HG02852 (cell line): ENCODE measurements around the gene B4GALT5.
"Not testable (repeated sequence)": the region's sequence is repeated elsewhere in the genome, so short reads cannot be mapped to it uniquely, and the experiment has no call there.

Experiments
- ATAC-seq: cut with Tn5 transposase; IDR thresholded peaks from one replicate; pipeline ENCODE4 v1.9.1; 2021; ENCODE audit warnings: mild to moderate bottlenecking, moderate library complexity; ENCODE audit not compliant: unreplicated experiment

B4GALT5 gene

GRCh38 chr20:49713753-49714712, at the start of gene B4GALT5:
TSS of gene B4GALT5 (minus strand) at chr20:49713878. CDS start at chr20:49713690, 188 bp downstream.
- ATAC-seq: peak; percentile 86

- no peak for ATAC-seq
Observed at GRCh38 chr20:49762940-49763766, 49.5 kb upstream of the B4GALT5 start.

DNA sequence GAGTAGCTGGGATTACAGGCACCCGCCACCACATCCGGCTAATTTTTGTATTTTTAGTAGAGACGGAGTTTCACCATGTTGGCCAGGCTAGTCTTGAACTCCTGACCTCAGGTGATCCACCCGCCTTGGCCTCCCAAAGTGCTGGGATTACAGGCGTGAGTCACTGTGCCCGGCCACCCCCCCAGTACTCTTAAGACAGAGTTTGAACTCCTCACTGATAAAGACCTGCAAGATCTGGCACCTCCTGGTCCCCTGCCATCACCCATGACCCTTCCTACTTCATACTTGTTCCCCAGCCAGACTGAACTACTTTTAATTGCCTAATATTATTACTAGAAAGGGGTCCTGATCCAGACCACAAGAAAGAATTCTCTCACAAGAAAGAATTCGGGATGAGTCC, 48.2 kb upstream of the B4GALT5 start:
- ATAC-seq: not testable (repeated sequence)

- ATAC-seq: no peak
Observed at GRCh38 chr20:49759266-49759950, 45.7 kb upstream of the B4GALT5 start.

GRCh38 chr20:49758781-49759180, 45.1 kb upstream of the B4GALT5 start:
- no peak for ATAC-seq

- no peak for ATAC-seq
Observed at GRCh38 chr20:49757597-49757996, 43.9 kb upstream of the B4GALT5 start.

DNA sequence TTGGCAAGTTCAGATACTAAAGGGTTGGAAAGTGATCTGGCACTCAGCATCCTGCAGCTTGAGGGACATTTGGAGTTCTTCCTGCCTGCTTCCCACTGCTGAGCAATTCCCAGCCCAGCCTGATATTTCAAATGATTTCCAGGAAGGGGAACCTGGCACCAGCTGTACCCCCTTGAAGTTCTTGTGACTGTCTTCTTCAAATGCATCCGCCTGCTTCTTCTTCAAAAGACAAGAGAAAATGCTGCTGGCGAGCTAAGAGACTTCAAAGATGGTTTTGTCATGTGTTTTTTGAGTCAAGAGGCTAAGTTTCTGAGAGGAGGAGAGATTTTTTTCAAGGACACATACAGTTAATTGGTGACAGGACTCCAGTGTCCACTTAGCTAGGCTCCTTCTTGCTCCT, 42.6 kb upstream of the B4GALT5 start:
- ATAC-seq: no peak

DNA sequence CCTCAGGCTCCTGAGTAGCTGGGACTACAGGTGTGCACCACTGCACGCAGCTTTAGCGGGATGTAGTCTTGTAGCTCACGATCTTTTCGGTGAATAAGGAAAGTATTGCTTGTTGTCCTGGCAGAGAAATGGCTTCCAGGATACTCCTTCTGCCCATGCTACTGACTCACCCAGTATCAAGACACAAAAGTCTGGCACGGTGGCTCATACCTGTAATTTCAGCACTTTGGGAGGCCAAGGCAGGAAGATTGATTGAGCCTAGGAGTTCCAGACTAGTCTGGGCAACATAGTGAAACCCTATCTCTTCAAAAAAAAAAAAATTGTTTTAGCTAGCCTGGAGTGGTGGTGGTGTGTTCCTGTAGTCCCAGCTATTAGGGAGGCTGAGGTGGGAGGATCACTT, 40.9 kb upstream of the B4GALT5 start:
- ATAC-seq: no peak

- no peak for ATAC-seq
Observed at GRCh38 chr20:49753133-49753532, 39.5 kb upstream of the B4GALT5 start.

DNA sequence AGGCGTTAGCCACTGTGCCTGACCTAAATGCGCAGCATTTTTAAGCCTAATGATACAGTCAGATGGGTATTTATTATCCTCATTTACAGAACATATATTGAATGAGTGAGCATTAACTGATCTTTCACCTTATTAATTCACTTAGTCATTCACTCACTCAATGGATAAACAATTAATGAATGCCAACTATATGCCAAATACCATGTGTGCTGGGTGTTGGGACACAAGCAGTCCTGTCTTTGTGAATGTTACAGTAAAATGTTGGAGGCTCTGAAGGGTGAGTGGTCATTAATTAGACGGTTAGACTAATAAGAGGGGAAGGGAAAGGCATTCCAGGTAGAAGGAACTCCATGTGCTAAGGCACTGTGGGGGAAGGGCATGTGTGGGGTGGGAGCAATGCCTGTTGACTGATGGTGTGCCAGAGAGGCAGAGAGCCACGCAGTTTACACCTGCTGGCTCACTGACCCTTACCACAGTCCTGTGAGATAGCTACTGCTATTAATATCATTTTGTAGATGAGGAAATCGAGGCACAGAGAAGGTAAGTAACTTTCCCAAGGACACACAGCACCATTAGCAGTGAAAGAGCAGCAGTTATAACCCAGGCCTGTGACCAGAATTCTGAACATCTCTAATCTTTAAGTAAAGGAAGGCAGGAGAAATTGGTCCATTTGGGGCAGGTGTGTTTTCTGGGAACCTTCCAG, 38.7 kb upstream of the B4GALT5 start:
- no peak for ATAC-seq

DNA sequence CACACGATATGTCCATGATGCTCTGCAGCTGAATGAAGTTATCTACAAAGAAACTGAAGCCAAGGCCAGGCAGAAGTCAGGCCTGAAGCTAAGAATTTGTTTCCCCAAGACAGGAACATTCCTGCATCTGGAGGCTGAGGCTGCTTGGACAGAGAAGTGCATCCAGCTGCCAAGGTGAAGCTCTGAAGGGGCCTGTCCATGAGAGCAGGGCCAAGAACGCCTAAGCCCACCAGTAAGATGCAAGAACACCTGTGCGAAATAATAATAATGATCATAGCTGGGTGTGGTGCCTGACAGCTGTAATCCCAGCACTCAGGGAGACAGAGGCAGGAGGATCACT, 37.7 kb upstream of the B4GALT5 start:
- no peak for ATAC-seq

DNA sequence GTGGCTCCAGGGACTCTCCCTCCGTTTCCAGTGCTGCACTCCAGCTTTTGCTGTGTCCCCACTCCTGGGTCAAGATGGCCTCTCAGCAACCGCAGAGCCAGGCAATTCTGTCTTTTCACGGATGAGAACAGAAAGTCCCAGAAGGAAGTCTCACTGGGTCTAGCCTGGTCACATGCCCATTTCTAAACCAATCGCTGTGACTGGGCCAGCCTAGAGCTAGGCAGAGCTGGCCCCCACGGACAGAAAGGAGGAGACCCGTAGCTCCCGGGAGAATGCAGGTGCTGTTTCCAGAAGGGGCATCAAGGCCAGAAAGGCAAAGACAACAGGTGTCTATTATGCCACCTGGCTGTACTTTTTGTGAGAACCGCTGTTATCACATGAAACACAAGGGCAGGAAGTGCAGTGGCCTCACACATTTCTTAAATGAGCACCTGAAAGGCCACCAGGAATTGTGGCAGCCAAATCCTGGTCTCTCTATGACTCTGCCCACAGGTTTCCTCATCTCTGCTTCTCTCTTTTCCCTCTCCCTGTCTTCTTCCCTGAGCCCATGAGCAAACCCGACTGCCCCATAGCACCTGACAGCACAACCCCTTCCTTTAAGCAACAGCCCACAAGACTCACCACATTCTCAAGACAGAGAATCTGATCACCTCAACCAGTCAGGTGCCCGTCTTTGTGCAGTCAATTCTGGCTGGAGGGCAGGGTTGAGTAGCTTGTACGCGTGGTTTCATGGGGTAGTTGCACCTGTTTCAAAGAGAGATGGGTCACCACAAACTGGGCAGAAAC, 37.1 kb upstream of the B4GALT5 start:
- ATAC-seq: no peak

DNA sequence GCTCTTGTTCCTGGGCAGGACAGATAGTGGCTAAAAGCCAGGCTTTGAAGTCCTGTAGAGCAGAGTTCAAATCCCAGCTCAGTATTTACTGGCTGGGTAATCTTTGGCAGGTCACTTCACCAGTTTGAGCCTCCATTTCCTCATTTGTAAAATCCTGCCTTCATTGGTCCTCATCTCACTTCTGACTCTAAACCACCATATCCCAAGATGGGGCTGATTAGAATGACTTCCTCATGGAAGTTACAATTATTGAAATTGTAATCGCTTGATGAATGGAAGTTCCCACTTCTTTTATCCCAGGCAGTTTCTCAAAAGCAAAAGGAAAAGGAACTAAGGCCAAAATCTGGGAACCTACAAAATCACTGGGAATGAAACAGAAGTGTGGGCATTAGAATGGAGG, 35.9 kb upstream of the B4GALT5 start:
- no peak for ATAC-seq

- ATAC-seq: no peak
Observed at GRCh38 chr20:49748525-49748838, 34.8 kb upstream of the B4GALT5 start.

DNA sequence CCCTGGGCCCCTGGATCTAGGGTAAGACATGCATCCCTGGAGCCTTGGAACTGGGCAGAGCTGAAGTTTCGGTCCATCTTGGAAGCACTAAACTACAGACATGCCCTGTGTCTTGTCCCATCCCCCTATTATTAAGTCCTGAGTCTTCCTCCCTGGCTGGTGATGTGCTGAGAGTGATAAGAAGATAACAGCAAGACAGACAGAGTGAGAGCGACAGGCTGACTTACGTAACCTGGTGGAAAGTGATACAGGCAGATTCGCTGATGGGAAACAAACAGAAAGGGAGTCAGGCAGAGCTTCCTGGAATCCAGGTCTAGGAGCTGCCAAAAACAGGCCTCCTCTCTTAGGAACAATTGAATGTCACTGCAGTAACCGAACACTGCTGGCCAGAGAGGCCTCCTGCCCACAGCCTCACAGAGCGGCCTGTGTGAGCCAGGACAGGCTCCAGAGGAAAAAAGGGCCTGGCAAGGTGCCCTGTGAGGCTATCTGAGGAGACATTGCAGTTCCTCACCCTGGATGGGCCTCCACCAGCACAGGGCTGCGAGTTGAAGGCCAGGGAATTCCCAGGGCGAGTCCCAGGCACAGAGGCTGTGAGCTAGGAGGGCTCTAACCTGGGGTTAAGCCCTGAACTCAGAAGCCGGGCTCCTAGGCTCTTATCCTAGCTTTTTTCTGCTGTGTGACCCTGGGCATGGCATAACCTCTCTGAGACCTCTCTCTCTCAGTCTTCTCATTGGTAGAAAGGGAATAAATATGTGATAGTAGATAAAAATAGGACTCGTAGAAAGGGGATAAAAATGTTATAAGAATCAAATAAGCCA, 34.2 kb upstream of the B4GALT5 start:
- ATAC-seq: no peak

DNA sequence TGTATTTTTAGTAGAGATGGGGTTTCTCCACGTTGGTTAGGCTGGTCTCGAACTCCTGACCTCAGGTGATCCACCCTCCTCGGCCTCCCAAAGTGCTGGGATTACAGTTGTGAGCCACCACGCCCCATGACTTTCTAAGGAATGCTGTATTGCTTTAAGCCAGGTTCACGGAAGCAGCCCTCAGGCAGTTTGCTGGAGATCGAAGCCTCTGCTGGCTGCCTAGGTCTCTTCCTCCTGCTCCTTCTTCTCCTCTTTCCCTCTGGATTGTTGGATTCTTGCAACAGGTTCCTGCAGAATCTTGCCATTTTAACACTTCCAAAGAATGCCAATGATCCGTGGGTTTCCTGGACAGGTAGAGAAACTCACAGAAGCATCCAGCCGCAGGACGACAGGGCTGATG, 29.3 kb upstream of the B4GALT5 start:
- ATAC-seq: no peak

GRCh38 chr20:49741977-49742376, 28.3 kb upstream of the B4GALT5 start:
- ATAC-seq: no peak

DNA sequence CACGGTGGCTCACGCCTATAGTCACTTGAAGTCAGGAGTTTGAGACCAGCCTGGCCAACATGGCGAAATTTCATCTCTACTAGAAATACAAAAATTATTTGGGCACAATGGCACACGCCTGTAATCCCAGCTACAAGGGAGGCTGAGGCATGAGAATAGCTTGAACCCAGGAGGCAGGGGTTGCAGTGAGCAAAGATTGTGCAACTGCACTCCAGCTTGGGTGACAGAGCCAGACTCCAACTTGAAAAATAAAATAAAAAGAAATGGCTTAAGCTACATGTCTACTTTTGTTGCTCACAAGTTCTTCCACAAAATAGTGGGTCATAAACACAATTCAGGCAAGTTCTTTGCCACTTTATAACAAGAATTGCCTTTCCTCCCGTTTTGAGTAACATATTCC, 27.1 kb upstream of the B4GALT5 start:
- ATAC-seq: no peak

DNA sequence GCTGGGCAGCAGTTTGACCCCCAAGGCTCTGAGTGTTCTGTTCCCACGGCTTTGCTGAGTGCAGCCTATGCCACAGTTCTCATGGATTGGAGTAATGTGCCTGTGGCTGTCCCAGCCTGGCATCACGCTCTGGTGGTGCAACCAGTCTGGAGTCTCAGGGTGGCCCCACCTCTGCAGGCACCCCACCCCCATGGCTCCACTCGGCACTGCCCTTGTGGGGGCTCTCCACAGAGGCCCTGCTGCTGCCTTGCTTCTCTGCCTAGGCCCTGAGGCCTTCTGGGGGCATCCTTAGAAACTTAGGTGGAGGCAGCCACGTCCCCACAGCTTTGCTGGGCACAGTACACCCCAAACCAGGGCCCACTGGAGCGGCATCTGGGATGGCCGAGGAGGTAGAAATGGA, 25.4 kb upstream of the B4GALT5 start:
- ATAC-seq: no peak
